HG02763 (cell line): Measurements from ENCODE around the gene DNAJC1.
"Not testable (repeated sequence)": the region's sequence is repeated elsewhere in the genome, so short reads cannot be mapped to it uniquely, and the experiment has no call there.

Experiments
- ATAC-seq: cut with Tn5 transposase; IDR thresholded peaks from one replicate; pipeline ENCODE4 v1.9.1; 2021; ENCODE audit warnings: mild to moderate bottlenecking, moderate library complexity; ENCODE audit not compliant: unreplicated experiment

The DNAJC1 gene, protein sequence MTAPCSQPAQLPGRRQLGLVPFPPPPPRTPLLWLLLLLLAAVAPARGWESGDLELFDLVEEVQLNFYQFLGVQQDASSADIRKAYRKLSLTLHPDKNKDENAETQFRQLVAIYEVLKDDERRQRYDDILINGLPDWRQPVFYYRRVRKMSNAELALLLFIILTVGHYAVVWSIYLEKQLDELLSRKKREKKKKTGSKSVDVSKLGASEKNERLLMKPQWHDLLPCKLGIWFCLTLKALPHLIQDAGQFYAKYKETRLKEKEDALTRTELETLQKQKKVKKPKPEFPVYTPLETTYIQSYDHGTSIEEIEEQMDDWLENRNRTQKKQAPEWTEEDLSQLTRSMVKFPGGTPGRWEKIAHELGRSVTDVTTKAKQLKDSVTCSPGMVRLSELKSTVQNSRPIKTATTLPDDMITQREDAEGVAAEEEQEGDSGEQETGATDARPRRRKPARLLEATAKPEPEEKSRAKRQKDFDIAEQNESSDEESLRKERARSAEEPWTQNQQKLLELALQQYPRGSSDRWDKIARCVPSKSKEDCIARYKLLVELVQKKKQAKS

DNA sequence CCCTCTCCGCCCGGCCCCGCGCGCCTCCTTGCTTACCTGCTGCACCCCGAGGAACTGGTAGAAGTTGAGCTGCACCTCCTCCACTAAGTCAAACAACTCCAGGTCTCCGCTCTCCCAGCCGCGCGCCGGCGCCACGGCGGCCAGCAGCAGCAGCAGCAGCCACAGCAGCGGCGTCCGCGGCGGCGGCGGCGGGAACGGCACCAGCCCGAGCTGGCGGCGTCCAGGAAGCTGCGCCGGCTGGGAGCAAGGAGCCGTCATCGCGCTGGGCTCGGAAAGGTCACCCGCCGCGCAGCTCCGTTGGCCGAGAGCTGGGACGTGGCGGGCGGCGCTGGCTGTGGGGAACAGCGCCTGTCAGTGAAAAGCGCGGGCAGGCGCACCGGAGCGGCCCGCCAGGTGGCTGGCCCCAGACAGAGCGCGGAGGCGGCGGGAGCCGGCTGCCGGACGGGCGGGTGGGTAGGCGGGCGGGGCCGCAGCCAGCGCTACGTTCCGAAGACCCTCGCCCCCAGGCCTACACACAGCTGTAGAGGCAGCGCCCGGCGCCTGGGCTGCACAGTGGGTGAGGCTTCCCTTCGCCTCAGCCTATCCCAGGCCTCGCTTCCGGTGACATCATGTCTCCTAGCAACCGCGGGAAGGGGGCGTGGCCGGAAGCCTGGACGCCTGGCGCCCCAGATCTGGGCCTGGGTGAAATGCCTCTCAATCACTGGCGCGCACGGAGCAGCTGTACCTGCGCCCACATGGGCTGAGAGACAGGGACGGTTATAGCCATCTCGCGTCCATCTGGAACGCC, at the start of gene DNAJC1:
Gene DNAJC1, minus strand, starts transcription at position 554 of the 787 bp plus-strand sequence. Its CDS starts 296 bp downstream, at position 258.
- peak; percentile 96 for ATAC-seq

DNA sequence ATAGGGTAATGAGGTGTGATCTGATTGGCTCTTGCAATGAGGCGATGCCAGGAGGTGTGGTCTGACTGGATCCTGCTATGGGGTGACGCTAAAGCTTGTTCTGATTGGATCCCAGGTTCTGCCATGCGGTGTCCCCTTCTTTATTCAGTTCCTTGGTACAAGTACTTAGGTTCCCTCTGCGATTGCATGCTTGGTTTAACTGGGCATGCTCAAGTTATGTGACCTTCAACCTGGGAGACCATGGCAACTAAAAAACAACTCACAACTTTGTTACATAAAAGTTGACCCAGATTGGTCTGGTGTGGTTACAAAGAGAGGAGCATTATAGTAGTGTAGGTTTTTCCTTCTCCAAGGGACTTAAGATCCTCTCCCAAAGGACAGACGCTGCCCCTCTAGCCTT, 49.5 kb upstream of the DNAJC1 start:
- no peak for ATAC-seq

DNA sequence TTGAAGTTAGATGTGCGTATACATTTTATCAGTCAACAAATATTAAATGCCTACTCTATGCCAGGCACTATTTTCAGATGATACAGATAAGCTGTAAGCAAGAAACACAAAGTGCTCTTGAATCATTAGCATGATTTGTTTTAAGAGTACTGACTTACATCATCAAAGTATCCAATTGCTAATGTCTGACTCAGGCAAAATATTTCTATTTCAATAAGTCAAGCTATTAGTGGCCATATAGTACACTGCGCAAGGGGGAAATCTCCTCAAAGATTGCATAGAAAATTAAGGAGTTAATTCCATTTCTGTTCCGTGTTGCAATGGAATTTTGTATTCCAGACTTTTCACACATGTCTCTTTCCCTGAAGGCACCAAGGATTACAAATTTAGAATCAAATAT, 46.1 kb upstream of the DNAJC1 start:
- ATAC-seq: no peak

DNA sequence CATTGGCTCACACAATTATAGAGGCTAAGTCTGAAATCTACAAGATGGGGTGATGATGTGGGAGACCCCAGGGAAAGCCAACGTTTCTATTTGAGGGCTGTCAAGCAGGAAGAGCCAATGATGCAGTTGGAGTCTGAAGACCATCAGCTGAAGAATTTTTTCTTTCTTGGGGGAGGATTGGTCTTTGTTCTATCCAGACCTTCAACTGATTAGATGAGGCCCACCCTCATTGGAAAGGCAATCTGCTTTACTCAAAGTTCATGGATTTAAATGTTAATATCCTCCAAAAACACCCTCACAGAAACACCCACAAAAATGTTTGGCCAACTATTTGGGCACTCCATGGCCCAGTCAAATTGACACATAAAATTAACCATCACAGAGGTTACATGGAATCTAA, 44.3 kb upstream of the DNAJC1 start:
- no peak for ATAC-seq

DNA sequence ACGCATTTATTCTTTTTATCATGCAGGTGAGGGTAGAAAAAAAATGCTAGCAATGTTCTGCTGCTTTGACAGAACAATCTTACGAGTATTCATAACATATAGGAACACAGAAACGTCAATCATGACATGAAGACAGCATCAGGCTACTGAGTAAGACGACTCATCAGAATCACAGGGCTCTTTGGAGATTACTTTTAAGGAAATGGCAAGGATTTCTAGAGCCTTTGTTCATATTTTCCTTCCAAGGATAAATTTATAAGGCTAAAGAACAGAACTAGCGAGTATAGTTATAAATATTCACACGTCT, 39.8 kb upstream of the DNAJC1 start:
- ATAC-seq: no peak

DNA sequence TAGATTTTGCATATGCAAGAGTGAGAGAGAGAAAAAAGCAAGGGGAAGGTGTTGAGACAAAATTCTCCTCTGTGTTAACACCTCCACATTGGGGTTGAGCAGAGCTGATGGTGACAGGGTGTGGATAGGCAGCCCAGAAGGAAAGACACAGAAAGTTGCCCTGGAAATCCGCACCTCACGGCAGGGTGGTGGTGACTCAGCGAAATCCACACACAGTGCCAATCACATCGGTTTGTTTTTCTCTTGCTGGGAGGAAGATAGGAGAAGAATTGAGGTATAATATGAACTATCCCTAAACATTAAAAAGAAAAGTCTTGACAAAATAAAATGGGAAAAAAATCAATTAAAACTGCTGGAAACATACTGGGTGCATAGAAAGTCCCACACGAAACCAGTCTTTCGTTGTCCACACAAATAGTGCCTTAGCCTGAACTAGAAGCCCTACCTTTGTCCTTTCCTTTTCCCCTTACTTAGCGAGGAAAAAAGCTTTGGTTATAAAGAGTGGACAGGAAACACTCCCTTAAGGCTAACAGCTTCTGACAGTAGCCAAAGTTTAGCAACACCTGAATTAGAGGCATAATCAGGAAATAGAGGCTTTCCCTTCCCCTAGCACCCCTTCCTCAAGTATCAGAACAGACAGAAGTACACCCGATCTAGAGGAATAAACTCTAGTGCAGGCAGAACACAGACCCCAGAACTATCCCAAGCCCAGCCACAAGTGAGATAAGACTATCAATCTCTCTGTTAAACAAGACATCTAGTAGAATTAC, 39.2 kb upstream of the DNAJC1 start:
- ATAC-seq: no peak

DNA sequence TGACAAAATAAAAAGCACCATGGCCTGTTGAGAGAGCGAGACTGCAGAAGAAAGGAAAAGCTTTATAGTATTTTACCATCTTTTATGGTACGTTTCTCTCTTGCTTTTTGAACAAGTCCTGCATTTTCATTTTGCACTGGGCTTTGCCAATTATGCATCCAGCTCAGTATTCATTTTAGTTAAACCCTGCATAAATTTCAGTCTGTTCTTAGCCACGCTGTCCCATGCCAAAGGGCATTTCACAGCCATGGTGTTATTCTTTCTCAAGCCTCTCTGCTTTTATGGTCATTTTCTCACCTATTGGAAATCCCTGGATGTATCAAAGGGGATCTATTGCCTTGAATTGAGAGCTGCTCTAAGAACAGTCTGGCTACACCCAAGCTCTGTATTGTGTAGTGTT, 30.8 kb upstream of the DNAJC1 start:
- ATAC-seq: no peak

DNA sequence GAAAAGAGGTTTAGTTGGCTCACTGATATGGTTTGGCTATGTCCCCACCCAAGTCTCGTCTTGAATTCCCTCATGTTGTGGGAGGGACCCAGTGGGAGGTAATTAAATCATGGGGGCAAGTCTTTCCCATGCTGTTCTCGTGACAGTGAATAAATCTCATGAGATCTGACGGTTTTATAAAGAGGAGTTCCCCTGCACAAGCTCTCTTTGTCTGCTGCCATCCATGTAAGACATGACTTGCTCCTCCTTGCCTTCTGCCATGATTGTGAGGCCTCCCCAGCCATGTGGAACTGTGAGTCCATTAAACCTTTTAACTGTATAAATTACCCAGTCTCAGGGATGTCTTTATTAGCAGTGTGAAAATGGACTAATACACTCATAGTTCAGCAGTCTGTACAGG, 28.7 kb upstream of the DNAJC1 start:
- ATAC-seq: not testable (repeated sequence)

DNA sequence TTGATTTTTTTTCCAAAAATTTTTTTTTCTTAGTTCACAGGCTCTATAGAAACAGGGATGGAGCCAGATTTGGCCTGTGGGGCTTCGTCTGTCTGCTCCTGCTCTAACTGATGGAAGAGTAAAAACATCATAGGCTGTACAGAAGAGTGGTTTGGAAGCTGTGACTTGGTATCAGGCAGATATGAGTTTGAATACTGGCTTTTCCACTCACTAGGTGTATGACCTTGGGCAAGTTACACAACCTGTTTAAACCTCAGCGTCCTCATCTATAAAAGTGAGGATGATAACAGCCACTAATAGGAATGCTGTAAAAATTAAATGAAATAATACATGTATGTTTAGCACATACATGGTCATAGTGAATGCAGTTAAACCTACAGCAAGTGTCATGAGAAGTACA, 26.9 kb upstream of the DNAJC1 start:
- no peak for ATAC-seq

DNA sequence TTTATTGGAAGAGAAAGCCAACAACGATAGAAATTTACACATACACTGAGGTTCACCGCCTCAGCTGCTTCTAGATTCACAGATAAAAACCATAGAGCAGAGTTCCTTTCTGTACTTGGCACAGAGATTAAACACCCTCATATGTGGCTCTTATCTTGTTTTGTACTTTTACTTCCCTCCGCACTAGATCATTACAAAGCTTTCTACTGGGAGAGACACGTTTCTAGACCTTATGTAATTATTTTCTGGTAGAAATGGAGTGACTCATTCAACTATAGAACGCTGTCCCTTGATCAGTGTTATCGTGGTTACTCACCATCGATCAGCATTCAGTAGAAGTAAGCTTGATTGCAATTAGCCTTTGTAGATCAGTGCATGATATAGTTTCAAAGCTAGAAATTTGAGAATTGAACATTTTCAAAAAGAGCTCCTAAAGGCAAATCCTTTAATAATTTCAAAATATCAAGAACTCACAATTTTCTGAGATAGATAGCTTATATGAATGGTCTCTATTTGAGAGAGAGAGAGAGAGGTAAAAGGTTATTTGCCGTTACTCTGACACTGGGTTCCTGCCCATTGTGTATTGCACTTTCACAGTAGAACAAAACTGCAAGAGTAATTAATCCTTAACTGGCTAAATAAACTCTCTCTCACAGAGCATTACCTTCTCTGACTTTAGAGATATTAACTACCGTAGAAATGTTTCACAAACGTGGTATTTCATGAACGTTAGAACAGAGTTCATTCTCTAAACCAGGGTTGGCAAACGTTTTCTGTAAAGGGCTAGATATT, 26.1 kb upstream of the DNAJC1 start:
- no peak for ATAC-seq

DNA sequence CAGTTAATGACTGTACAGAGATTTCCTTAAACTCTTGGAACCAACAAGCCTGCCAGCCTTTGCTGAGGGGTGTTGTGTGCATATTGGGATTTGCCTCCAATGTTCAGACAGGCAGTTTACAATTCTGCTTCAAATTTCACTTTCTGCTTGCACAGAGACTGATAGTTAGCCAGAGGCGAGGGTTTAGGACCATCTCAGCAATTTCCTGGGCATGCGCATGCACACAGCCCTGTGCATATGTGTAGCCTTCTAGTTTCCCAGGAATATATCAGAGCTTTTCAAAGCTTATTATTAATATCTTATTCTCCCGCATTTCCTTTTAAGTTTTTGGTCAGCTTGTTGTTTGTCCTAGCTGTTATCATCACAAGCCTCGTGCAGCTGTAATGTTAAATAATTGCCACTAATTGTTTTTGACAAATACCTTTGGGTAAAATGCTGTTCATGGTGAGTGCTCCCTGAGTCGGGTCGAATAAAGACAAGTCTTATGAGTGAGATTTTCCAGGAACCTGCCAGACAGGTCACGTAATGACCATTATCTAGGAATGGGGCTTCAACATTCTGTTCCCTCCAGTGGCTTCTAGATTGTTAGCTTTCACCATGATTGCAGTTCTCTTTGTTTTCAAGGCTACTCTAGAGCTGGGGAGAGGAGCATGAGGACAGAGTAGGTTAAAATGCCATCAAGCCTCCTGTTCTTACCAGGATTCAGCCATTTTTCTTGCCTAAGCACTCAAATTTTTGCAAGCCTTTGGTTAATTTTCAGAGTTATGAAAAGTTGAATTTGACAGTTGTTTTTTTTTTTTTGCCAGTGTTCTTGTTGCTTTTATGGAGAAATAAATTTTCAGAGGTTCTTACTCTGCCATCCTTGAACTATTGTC, 24.1 kb upstream of the DNAJC1 start:
- ATAC-seq: no peak

DNA sequence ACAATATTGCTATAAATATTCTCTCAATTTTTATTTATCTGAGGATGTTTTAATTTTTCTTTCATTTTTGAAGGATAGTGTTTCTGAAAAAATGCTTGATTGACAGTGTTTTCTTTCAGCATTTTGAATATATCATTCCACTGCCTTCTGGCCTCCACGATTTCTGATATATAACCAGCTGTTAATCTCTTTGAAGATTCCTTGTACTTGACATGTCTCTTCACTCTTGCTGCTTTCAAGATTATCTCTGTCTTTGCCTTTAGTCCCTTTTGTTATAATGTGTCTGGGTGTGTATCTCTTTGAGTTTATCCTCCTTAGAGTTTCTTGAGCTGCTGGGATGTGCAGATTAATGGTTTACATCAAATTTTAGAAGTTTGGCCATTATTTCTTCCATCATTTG, 22.8 kb upstream of the DNAJC1 start:
- ATAC-seq: no peak

DNA sequence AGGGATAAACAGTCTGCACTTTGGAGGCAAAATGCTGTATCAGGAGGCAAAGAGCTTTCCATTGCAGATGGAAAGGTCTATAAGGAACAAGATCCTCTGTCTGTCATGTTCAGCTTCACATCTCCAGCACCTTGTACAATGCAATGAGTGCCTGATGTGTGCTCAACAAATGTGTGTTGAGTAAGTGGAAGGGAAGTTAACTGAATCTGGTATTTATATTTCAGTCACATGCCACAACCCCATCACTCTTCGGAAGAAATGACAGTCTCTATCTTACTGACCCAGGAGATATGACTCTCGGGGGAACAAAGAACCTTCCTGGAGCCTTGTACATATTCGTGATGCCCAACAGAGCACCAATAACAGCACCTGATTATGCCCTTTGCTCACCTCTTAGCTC, 20.0 kb upstream of the DNAJC1 start:
- no peak for ATAC-seq

DNA sequence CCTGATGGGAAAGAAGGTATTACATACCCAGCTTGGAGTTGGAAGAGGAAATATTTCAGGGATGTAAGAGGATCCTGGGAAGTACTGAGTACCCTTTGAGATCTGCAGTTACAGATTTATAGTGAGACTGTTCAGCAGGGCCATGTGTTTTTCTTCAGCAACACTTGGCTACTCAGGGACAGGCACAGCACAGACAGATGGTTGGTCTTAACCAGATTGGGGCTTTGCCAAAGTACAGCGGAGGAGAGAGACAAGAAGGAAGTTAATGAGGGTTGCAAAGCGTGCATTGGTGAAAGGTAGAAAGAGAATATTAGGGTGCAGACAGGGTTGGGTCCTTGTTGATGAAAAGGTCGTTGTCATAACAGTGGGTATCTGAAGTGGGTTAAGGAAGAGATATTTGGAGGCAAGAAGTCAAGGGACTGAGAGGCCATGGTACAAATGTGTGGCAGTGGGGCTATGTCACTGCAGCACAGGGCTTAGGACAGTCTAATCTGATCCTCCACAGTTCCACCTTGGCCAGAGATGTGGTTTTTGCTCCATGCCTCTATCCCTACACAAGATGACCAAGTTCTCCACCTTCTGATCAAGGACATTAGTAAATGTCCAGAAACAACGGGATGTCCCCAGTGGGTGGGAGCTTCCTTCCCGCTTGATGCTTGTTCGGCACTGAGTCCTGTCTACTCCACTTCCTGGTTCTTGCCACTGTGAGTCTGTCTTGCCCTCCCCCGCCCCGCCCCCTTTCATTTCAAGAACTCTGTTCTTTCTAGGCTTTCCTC, 18.9 kb upstream of the DNAJC1 start:
- ATAC-seq: no peak

DNA sequence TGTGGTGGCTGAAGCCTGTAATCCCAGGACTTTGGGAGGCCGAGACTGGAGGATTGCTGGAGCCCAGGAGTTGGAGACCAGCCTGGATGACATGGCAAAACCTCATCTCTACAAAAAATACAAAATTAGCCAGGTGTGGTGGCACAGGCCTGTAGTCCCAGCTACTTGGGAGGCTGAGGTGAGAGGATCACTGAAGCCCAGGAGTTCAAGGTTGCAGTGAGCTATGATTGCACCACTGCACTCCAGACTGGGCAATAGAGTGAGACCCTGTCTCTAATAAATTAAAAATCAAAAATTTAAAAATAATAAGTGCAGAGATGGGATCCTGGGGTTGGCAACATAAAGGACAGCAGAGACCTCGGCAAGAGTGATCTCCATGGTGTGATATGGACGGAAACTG, 17.6 kb upstream of the DNAJC1 start:
- not testable (repeated sequence) for ATAC-seq

DNA sequence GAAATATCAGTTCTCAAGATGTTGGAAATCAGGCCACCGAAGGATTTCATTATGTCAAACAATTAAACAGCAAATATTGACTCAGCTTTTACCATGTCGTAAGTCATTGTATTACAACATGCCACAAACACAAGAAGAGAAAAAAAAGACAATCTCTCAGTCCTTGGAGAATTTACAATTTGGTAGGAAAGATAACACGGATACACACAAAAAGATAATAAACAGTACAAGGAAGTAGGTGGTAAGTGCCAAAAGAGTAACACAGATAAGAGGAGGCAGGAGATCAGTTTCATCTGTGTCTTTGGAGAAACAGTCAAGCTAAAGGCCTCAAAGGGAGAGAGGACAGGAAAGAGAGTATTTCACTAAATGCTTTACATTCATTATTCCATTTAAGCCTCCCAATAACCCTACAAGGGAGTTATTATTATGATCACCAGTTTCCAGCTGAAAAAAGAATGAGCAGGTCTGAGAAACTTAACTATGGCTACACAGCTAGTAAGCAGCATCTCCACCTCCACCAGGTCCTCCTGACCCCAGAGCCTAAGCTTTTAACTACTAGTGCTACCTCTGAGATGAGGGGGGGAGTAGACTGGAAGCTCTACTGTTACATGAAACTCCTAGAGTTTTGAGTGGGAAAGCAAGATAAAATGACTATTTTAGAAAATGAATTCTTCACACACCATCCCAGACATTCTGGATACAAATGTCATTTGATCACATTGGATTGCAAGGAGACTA, 13.9 kb upstream of the DNAJC1 start:
- no peak for ATAC-seq

DNA sequence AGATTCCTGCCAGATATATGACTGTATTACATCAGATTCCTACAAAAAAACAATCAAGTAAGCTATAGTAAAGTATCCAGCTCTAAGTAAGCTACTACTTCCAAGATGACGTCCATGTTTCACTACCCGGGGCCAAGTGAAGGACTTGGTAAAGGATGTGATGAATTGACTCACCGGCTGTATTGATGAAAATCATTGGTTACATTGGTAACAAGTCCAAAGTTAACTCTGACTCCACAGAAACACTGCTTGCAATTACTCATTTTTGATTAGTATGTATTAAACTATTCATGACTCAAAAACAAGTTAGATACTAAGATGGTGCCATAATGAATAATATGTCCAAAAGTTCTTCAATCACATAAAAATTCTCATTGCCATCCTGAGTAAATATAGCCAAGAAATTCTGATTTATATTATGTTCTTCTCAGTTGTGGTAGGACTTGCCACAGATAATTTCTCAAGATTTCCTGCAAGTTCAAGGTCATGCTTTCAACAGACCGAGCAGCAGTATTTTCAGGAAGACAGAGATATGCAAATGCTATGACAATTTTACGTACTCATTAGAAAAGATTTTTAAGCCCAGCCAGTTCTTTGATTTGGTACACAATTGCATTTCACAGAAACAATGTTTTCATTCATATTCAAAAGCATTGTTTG, 12.6 kb upstream of the DNAJC1 start:
- no peak for ATAC-seq

DNA sequence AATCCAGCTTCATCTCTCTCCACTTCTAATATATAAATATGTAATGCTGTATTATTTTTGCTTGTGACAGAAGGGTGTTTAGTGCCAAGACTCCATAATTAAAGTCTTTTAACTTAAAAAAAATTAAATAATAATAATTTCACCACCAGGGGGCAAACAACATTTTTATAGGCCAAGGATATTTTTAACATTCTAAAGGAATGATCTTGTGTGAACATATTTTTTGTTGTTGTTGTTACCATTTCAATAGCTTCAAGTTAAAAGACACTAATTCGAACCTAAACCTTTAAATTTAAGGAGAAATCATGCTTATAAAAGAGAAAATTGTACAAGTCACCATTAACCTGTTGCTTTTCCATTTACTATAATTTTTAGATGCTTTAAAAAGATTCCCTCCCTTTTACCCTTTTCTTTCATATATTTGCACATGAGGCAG, 7.5 kb upstream of the DNAJC1 start:
- ATAC-seq: no peak
